Measurements from ENCODE around the gene FOXO3.

DNA sequence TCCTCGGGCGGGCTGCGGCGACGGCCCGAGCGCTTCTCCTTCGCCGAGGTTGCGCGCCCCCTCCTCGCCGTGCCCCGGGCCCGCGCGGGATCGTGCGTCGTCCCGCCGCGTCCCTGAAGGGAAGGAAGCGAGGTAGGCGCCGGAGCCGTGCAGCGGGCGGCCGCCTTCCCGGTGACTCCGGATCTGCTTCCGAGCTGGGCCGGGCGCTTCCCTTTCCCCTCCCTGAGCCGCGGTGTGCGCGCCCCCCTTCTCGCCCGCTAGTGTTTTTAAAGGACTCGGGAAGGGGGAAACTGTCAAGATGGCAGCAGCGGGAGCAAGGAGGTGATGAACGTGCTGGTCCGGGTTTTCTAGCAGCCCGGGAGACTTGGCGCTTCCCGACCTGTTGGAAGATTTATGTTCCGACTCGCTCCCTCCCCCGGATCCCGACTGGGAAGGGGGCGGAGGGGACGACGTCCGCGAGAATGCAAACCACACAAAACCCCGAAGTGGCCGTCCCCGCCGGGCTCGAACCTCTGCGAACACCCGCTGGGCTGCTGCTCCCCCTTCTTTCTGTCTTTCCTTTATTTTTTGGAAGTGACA is 744 bp upstream of the FOXO3 start:
- peak; percentile 72 for TF ChIP-seq POLR2A (IDR thresholded peaks at IDR 0.05; ENCODE audit: low read length)
- no peak for TF ChIP-seq GATA1 (IDR thresholded peaks at IDR 0.05; ENCODE audit: low read depth, low read length)

All from erythroblast (primary cell).